Measurements from ENCODE around the gene ADORA2B. TPM values are rescaled to one million over a fixed set of nuclear protein-coding genes. Genes with fewer than 3 reads are reported as not detected.

Gene ADORA2B
- total RNA-seq, result 53.3 and 69.1 TPM in 2 replicates

DNA sequence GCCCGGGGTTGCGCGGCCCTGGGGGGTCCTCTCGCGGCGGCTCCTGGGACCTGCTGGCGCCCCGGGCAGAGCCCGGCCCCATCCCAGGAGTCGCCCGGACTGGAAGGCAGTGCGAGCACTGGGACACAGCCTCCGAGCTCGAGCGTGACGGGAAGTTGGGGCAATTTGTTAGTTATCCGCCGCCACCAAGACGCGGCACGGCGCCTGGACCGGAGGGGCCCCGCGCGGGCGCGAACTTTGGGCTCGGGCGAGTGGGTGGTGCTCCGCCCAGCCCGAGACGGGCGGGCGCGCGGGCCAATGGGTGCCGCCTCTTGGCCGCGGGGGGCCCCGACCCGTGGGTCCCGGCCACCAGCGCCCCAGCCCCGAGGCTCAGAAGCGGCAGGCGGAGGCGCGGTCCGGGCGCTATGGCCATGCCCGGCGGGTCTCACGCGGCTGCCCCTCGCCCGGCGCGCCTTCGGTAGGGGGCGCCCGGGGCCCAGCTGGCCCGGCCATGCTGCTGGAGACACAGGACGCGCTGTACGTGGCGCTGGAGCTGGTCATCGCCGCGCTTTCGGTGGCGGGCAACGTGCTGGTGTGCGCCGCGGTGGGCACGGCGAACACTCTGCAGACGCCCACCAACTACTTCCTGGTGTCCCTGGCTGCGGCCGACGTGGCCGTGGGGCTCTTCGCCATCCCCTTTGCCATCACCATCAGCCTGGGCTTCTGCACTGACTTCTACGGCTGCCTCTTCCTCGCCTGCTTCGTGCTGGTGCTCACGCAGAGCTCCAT lies at the start of gene ADORA2B:
TSS of gene ADORA2B (plus strand) at position 372 of the 768 bp plus-strand sequence. CDS start at position 491, 119 bp downstream.

DNA sequence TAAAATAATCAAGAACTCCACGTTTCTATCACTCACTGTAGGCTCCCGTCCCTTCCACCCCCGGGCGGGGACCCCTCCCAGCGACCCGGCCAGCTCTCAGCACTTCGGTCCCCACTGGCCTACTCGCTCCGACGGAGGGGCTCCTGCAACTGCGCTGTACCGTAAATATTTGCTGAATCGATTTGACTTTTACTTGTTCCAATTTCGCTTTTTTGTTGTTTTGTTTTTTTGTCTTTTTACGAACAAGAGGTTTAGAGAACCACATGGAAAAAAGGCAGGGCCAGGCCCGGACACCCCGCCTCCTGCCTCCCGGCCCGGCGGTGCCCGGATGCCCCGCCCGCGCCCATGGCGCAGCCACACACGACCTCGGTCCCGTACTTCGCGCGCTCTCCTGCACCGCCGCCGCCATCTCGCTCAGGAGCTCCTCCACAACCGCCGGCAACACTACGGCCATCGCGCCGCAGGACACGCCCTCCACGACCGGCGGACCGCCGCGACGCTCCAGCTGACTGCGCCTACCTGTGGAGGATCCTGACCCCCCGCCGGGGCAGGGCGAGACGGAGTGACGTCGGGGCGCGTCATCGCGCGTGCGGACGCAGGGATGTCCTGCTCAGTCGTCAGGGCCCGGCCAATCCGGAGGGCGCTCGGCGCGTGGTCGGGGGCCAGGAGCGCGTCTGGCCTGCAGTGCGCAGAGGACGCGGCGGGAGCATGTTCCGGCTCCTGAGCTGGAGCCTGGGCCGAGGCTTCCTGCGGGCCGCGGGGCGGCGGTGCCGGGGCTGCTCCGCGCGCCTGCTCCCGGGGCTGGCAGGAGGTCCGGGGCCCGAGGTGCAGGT lies 54.4 kb downstream of the ADORA2B start, which contains the start of the genes TTC19 and ZSWIM7:
TSS of gene TTC19 (plus strand) at position 684 of the 833 bp plus-strand sequence. CDS start at position 709, 25 bp downstream.
TSS of gene ZSWIM7 (minus strand) at position 564 of the 833 bp plus-strand sequence. CDS start at position 454, 110 bp downstream.

Other genes starting within 250 kb of the ADORA2B start
- gene ZNF286A, start 245.4 kb upstream of the ADORA2B start, total RNA-seq, result 31.2 and 44.0 TPM in 2 replicates
- gene TBC1D26, start 212.8 kb upstream of the ADORA2B start, total RNA-seq, result not detected in 2 replicates
- 15.6 and 20.3 TPM in 2 replicates for gene ZSWIM7, start 54.6 kb downstream of the ADORA2B start, total RNA-seq
- 50.4 and 57.9 TPM in 2 replicates for gene TTC19, start 54.7 kb downstream of the ADORA2B start, total RNA-seq

Data from hair follicular keratinocyte (primary cell).